Keratinocyte (primary cell): ENCODE results near the gene ZNF385A. TPM values are rescaled to one million over a fixed set of nuclear protein-coding genes. Genes with fewer than 3 reads are reported as not detected.
A peak's percentile ranks its signal among the peaks of the same experiment; 100 is the strongest.

Experiments used
- DNase-seq: peaks from one replicate; pipeline ENCODE4 v3.0.0-alpha.2; 2011; ENCODE audit warnings: low read depth, missing footprints, low spot score
- FAIRE-seq: peaks from 2 replicates; lab custom pipeline; 2011; peaks lifted over from hg19 to GRCh38; lab: Jason Lieb, UNC
- H2AFZ ChIP-seq: 2 replicates; pipeline ENCODE4 v1.6.0; 2012; ENCODE audit warnings: low read length, control low read depth, inconsistent platforms; ENCODE audit not compliant: control insufficient read depth
- H3K27ac ChIP-seq: 2 replicates; pipeline ENCODE4 v1.5.1; 2011; ENCODE audit warnings: low read length; ENCODE audit not compliant: control insufficient read depth, insufficient read depth
- H3K27me3 ChIP-seq: 3 replicates; pipeline ENCODE4 v1.6.0; 2011; ENCODE audit warnings: low read length; ENCODE audit not compliant: control insufficient read depth, insufficient read depth; ENCODE audit errors: extremely low read depth
- H3K36me3 ChIP-seq, 2 experiments: 2 replicates in 1 of 2; 3 replicates in 1 of 2; pipeline ENCODE4 v1.5.1; 2011; ENCODE audit warnings: low read length in 2 of 2, mild to moderate bottlenecking in 1 of 2; ENCODE audit not compliant: control insufficient read depth in 2 of 2, insufficient read depth in 2 of 2; ENCODE audit errors: extremely low read depth in 1 of 2
- H3K4me1 ChIP-seq: 3 replicates; pipeline ENCODE4 v1.5.1; 2011; ENCODE audit warnings: low read length; ENCODE audit not compliant: control insufficient read depth, insufficient read depth; ENCODE audit errors: extremely low read depth
- H3K4me2 ChIP-seq: 3 replicates; pipeline ENCODE4 v1.6.0; 2011; ENCODE audit warnings: low read depth, low read length; ENCODE audit not compliant: control insufficient read depth, insufficient read depth; ENCODE audit errors: extremely low read depth
- H3K4me3 ChIP-seq, 3 experiments: fragments of 200-600 bp in 1 of 3; sonication (generic) in 1 of 3; 2 replicates in 2 of 3; 3 replicates in 1 of 3; pipeline ENCODE4 v1.5.1; 2011 to 2016; ENCODE audit warnings: low read length in 3 of 3, mild to moderate bottlenecking in 3 of 3, control low read depth in 2 of 3, inconsistent platforms in 1 of 3, low read depth in 1 of 3, mixed read lengths in 1 of 3, mixed run types in 1 of 3, moderate library complexity in 1 of 3; ENCODE audit not compliant: control insufficient read depth in 2 of 3, insufficient read depth in 2 of 3; ENCODE audit errors: extremely low read depth in 1 of 3
- H3K79me2 ChIP-seq: 2 replicates; pipeline ENCODE4 v1.6.0; 2012; ENCODE audit warnings: low read length; ENCODE audit not compliant: control insufficient read depth, insufficient read depth
- H3K9ac ChIP-seq: 3 replicates; pipeline ENCODE4 v1.6.0; 2011; ENCODE audit warnings: low read length; ENCODE audit not compliant: control insufficient read depth, insufficient read depth; ENCODE audit errors: extremely low read depth
- H3K9me1 ChIP-seq: 3 replicates; pipeline ENCODE4 v1.6.0; 2011; ENCODE audit warnings: low read length; ENCODE audit not compliant: control insufficient read depth, insufficient read depth; ENCODE audit errors: extremely low read depth
- H3K9me3 ChIP-seq: 2 replicates; pipeline ENCODE4 v1.5.1; 2012; ENCODE audit warnings: low read depth, low read length; ENCODE audit not compliant: control insufficient read depth
- H4K20me1 ChIP-seq: 3 replicates; pipeline ENCODE4 v1.6.0; 2011; ENCODE audit warnings: low read length; ENCODE audit not compliant: control insufficient read depth, insufficient read depth; ENCODE audit errors: extremely low read depth
- EZH2 ChIP-seq: IDR thresholded peaks from one replicate; pipeline ENCODE4 v1.6.1; 2012; ENCODE audit warnings: inconsistent platforms, mild to moderate bottlenecking, low read length, moderate library complexity
- dilution Hi-C: fragments of 300-500 bp; cut with MboI; formaldehyde crosslinking; loops from one replicate; pipeline ENCODE4 v1.7.0; 2020; ENCODE audit warnings: low sequenced_read_pairs; ENCODE audit not compliant: extremely low pct_ligation_motif_present
- polyA plus RNA-seq, 5 experiments: library from polyadenylated mRNA; depleted of rRNA in 3 of 5; stranded (reverse) in 3 of 5; stranded (forward) in 1 of 5; unstranded in 1 of 5; fragments of >200 nt; gene quantifications; 1 replicate in 1 of 5; 2 replicates in 3 of 5; 3 replicates in 1 of 5; pipeline versions ENCODE4 v1.2.1 to v1.2.3, GENCODE V29; 2011 to 2012; ENCODE audit warnings: missing spikeins in 2 of 5, low read depth in 1 of 5, low replicate concordance in 1 of 5
- TF ChIP-seq, protein P1 (sequence below), 3 experiments: IDR thresholded peaks in 1 of 3; conservative IDR thresholded peaks in 1 of 3; optimal IDR thresholded peaks in 1 of 3; 2 replicates in 2 of 3; 3 replicates in 1 of 3; pipeline versions ENCODE3 to v1.5.1; 2011; ENCODE audit warnings: low read length in 3 of 3, mild to moderate bottlenecking in 3 of 3, moderate library complexity in 2 of 3, control low read depth in 1 of 3, inconsistent platforms in 1 of 3; ENCODE audit not compliant: insufficient read depth in 2 of 3; ENCODE audit errors: extremely low read depth in 1 of 3

The ZNF385A gene
- polyA plus RNA-seq, 1 donor (not counting 4 experiments of a cell fraction or from before 2014, with no cell fraction given), result 11.4 TPM

GRCh38 chr12:54386403-54387113, 2.0 kb upstream of the ZNF385A start:
- H3K27ac ChIP-seq, result no peak overlapping the region
- DNase-seq, result no peak
- peaks cover 3% of the 10 kb centered on the region for H3K9me1 ChIP-seq
- H3K9me3 ChIP-seq, result no peaks in the 10 kb centered on the region
- peaks cover 5% of the 10 kb centered on the region for H4K20me1 ChIP-seq
- FAIRE-seq, result no peak
- TF ChIP-seq EZH2, result no peak
- TF ChIP-seq, protein P1, sequence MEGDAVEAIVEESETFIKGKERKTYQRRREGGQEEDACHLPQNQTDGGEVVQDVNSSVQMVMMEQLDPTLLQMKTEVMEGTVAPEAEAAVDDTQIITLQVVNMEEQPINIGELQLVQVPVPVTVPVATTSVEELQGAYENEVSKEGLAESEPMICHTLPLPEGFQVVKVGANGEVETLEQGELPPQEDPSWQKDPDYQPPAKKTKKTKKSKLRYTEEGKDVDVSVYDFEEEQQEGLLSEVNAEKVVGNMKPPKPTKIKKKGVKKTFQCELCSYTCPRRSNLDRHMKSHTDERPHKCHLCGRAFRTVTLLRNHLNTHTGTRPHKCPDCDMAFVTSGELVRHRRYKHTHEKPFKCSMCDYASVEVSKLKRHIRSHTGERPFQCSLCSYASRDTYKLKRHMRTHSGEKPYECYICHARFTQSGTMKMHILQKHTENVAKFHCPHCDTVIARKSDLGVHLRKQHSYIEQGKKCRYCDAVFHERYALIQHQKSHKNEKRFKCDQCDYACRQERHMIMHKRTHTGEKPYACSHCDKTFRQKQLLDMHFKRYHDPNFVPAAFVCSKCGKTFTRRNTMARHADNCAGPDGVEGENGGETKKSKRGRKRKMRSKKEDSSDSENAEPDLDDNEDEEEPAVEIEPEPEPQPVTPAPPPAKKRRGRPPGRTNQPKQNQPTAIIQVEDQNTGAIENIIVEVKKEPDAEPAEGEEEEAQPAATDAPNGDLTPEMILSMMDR (optimal IDR thresholded peaks at IDR 0.05 in 1 of 3, IDR thresholded peaks at IDR 0.05 in 1 of 3, conservative IDR thresholded peaks at IDR 0.05 in 1 of 3; ENCODE audit: extremely low read depth in 1 of 3, insufficient read depth in 2 of 3, low read length in 3 of 3), result no peak
- H3K79me2 ChIP-seq, result peaks cover 72% of the 10 kb centered on the region
- no peak overlapping the region for H3K4me2 ChIP-seq
- no peak overlapping the region for H3K4me3 ChIP-seq
- no peak overlapping the region for H3K9ac ChIP-seq
- peaks cover 9 to 21% of the 10 kb centered on the region in 2 experiments for H3K36me3 ChIP-seq
- no peak overlapping the region for H2AFZ ChIP-seq
- peaks cover 59% of the 10 kb centered on the region for H3K4me1 ChIP-seq
- H3K27me3 ChIP-seq, result no peaks in the 10 kb centered on the region
- dilution Hi-C loops, result no loop called here

GRCh38 chr12:54385251-54385914, 850 bp upstream of the ZNF385A start:
- peak overlapping the region; percentile 28 for H3K27ac ChIP-seq
- peaks cover 58% of the 10 kb centered on the region for H3K4me1 ChIP-seq
- dilution Hi-C loops, result no loop called here

More at GRCh38 chr12:54385251-54385914, 850 bp upstream of the ZNF385A start:
- FAIRE-seq (no peak), DNase-seq (no peak)
- Histone ChIP-seq H3K9me3 (no peaks in the 10 kb centered on the region), H4K20me1 (peaks cover 5% of the 10 kb centered on the region), H3K9ac (peak overlapping the region; percentile 18), H3K9me1 (peaks cover 3% of the 10 kb centered on the region), H3K4me3 (no peak overlapping the region), H2AFZ (no peak overlapping the region), H3K79me2 (peaks cover 76% of the 10 kb centered on the region), H3K36me3 (peaks cover 16 to 30% of the 10 kb centered on the region in 2 experiments), H3K27me3 (no peaks in the 10 kb centered on the region), H3K4me2 (peak overlapping the region; percentile 17)
- TF ChIP-seq EZH2, result no peak
- TF ChIP-seq, protein P1 (optimal IDR thresholded peaks at IDR 0.05 in 1 of 3, IDR thresholded peaks at IDR 0.05 in 1 of 3, conservative IDR thresholded peaks at IDR 0.05 in 1 of 3; ENCODE audit: extremely low read depth in 1 of 3, insufficient read depth in 2 of 3, low read length in 3 of 3), result no peak
